Psoas muscle (tissue), 8 donors: ENCODE results near the gene ELMOD2. TPM values are rescaled to one million over a fixed set of nuclear protein-coding genes. Genes with fewer than 3 reads are reported as not detected.

Experiments
- ATAC-seq, 4 donors: fragments of 200-7000 bp; cut with Tn5 transposase; one replicate each; pipeline ENCODE4 v1.9.1; 2020; ENCODE audit warnings: moderate library complexity in 3 of 4, mild to moderate bottlenecking in 2 of 4
- DNase-seq, 2 donors: peaks; one replicate each; pipeline ENCODE4 v3.0.0-alpha.2; 2020
- H3K27ac ChIP-seq: fragments of 200-600 bp; one replicate; pipeline ENCODE4 v1.8.0; 2022
- H3K27me3 ChIP-seq, 3 donors: fragments of 200-600 bp in 1 of 3; one replicate each; pipeline versions ENCODE4 v1.6.1 to v1.8.0; 2013 to 2022; ENCODE audit warnings: low read length in 2 of 3, mild to moderate bottlenecking in 2 of 3, moderate library complexity in 1 of 3; ENCODE audit not compliant: insufficient read depth in 3 of 3
- H3K36me3 ChIP-seq, 2 donors: fragments of 200-600 bp in 1 of 2; one replicate each; pipeline versions ENCODE4 v1.6.1 to v1.8.0; 2013 to 2022; ENCODE audit warnings: low read depth in 1 of 2, mild to moderate bottlenecking in 1 of 2, moderate library complexity in 1 of 2; ENCODE audit not compliant: insufficient read depth in 1 of 2
- H3K4me1 ChIP-seq: fragments of 200-600 bp; one replicate; pipeline ENCODE4 v1.8.0; 2022
- H3K4me3 ChIP-seq: fragments of 200-600 bp; one replicate; pipeline ENCODE4 v1.8.0; 2022; ENCODE audit warnings: mild to moderate bottlenecking
- H3K9me3 ChIP-seq: fragments of 200-600 bp; one replicate; pipeline ENCODE4 v1.8.0; 2022
- CTCF ChIP-seq: fragments of 200-600 bp; IDR thresholded peaks from one replicate; pipeline ENCODE4 v1.8.0; 2022; ENCODE audit warnings: antibody characterized with exemption
- WGBS, 3 donors: extraction: QIAGEN DNeasy Blood & Tissue Kit; methylation state at CpG; one replicate each; pipeline versions ENCODE4 v1.1.6 to v1.1.7; 2013; 5-methylcytosine and 5-hydroxymethylcytosine counted together
- intact Hi-C, 2 donors: fragments of 100-400 bp; cut with DNase I; formaldehyde crosslinking; loops; one replicate each; pipeline versions ENCODE4 v1.11.0 to v1.14.2; 2022
- polyA plus RNA-seq, 3 donors: library from polyadenylated mRNA; stranded (reverse); fragments of 200-250 nt; gene quantifications; one replicate each; pipeline ENCODE4 v1.2.3, GENCODE V29; 2013
- total RNA-seq, 4 donors: library from RNA; stranded (reverse); fragmentation: NEBNext Ultra II Directional in 2 of 4; extraction: Animal tissue kit (Norgen Biotek cat#: 25700) in 2 of 4; gene quantifications; one replicate each; pipeline versions ENCODE4 v1.2.1 to v1.2.4, GENCODE V29; 2021 to 2023
- donor health status: healthy with polysubstance abuse.
- donor health status: DM: no; HTN: no; CAD: no; lungs with moderate emphysema.
- donor health status: Bipolar disorder and iron deficiency.
- donor health status: healthy.
- donor health status: DM: yes; HTN: yes; CAD: no.
- donor health status: DM: no; HTN: no; CAD: no.
- donor health status: DM: no; HTN: no; CAD: no.
- donor health status: DM: yes; HTN: yes; CAD: no.

ELMOD2 gene
- total and polyA plus RNA-seq, 7 donors, result 3.1 to 10.0 (median 7.6) TPM

- peaks cover 0 to 3% (median 0%) of the 10 kb centered on the region in 3 donors for H3K27me3 ChIP-seq
- no peak overlapping the region for H3K4me3 ChIP-seq
- intact Hi-C loops, result no loop called here
- H3K4me1 ChIP-seq, result no peaks in the 10 kb centered on the region
- no peaks in the 10 kb centered on the region for H3K9me3 ChIP-seq
- 79 to 89% (median 85%) methylated on average over 4 of the region's 4 CpGs for WGBS, 3 donors
- ATAC-seq (no peak), DNase-seq (no peak)
- no peak for TF ChIP-seq CTCF
- H3K27ac ChIP-seq, result no peak overlapping the region
- H3K36me3 ChIP-seq, result peaks cover 0 to 1% of the 10 kb centered on the region in 2 donors
Measured at GRCh38 chr4:140557831-140558435, 34.0 kb downstream of the ELMOD2 start.

DNA sequence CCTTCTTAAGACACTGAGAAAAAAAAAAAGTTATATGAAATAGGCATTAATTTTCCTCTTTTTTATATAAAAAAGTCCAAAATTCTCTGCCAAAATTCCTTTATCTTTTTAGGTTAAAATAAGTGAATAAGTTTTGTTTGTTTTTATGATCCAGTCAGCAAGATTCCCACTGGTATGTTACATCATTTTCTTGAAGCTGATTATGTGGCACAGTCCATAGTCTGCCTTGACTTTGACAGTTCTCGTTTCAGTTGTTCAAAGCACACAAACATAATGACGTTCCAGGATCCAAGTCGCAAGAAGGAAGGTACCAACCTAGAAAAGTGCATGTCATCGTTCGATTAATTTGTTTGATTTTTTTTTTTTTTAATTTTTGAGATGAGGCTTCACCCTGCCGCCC, 35.7 kb downstream of the ELMOD2 start:
- H3K9me3 ChIP-seq, result no peaks in the 10 kb centered on the region
- H3K4me1 ChIP-seq, result no peaks in the 10 kb centered on the region
- 84 to 86% (median 86%) methylated on average over 6 of the region's 6 CpGs for WGBS, 3 donors
- H3K27me3 ChIP-seq, result peaks cover 0 to 3% (median 0%) of the 10 kb centered on the region in 3 donors
- no peak for ATAC-seq
- no peak for DNase-seq
- no peak for TF ChIP-seq CTCF
- no peaks in the 10 kb centered on the region for H3K36me3 ChIP-seq
- H3K4me3 ChIP-seq, result no peak overlapping the region
- intact Hi-C loops, result no loop called here
- H3K27ac ChIP-seq, result no peak overlapping the region

- Histone ChIP-seq H3K27me3 (peaks cover 0 to 58% (median 15%) of the 10 kb centered on the region in 3 donors), H3K27ac (no peak within 1 kb of the TSS), H3K4me1 (peaks cover 17% of the 10 kb centered on the region), H3K9me3 (no peaks in the 10 kb centered on the region), H3K4me3 (peak within 1 kb of the TSS; percentile 62), H3K36me3 (no peaks in the 10 kb centered on the region)
- WGBS, 3 donors, result 1 to 3% (median 2%) methylated on average over 57 to 69 of the region's 69 CpGs
- peak in 3 of 4 donors; percentile 27 to 58 (median 33) for ATAC-seq
- intact Hi-C loops, result no loop called here
- no peak for TF ChIP-seq CTCF
- peak in 1 of 2 donors; percentile 19 for DNase-seq
Measured at GRCh38 chr4:140568507-140569306, 44.7 kb downstream of the ELMOD2 start, which contains the start of gene UCP1. Gene UCP1, minus strand, starts transcription at chr4:140568961. Its CDS starts 232 bp downstream, at chr4:140568729.

DNA sequence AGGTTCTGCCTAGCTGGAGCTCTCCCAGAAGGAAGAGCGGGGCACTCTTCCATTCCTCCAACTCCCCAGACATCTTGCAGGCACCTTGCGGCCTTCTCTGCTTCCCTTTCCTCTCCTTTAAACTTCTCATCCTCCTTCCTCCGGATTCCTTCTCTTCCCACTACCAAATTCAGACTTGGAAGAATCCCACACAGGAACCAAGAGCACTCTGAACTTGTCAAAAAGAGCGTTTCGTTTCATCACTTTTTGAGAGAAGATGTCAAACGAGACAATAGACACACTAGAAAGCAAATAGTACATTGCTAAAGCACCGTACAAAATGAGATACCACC, 45.3 kb downstream of the ELMOD2 start:
- Histone ChIP-seq H3K9me3 (no peaks in the 10 kb centered on the region), H3K4me1 (peaks cover 17% of the 10 kb centered on the region), H3K4me3 (peak overlapping the region; percentile 62), H3K27ac (no peak overlapping the region), H3K36me3 (no peaks in the 10 kb centered on the region), H3K27me3 (peaks cover 0 to 58% (median 15%) of the 10 kb centered on the region in 3 donors)
- WGBS, 3 donors, result 35 to 44% (median 37%) methylated on average over 7 of the region's 7 CpGs
- ATAC-seq (no peak), DNase-seq (no peak)
- no peak for TF ChIP-seq CTCF
- intact Hi-C loops, result no loop called here
